GM15510 (cell line): ENCODE measurements around the gene MRPL4.

Experiments
- POLR2A ChIP-seq: IDR thresholded peaks from 3 replicates; pipeline ENCODE4 v1.6.1; 2011; ENCODE audit warnings: borderline replicate concordance; ENCODE audit not compliant: insufficient read length; ENCODE audit errors: extremely low read depth

MRPL4 gene

GRCh38 chr19:10226021-10226375 is 26.0 kb upstream of the MRPL4 start:
- no peak for TF ChIP-seq POLR2A

- TF ChIP-seq POLR2A = no peak
Measured at GRCh38 chr19:10226376-10227025, 25.5 kb upstream of the MRPL4 start.

- no peak for TF ChIP-seq POLR2A
Measured at GRCh38 chr19:10227026-10227971, 24.7 kb upstream of the MRPL4 start.

GRCh38 chr19:10228393-10228792 is 23.6 kb upstream of the MRPL4 start:
- TF ChIP-seq POLR2A = no peak

- TF ChIP-seq POLR2A = no peak
Measured at GRCh38 chr19:10228920-10229319, 23.1 kb upstream of the MRPL4 start.

- no peak for TF ChIP-seq POLR2A
Measured at GRCh38 chr19:10230173-10230860, 21.7 kb upstream of the MRPL4 start.

GRCh38 chr19:10230861-10231611 is 21.0 kb upstream of the MRPL4 start, which contains the start of gene S1PR2:
Gene S1PR2 (minus strand): TSS chr19:10231331. CDS start chr19:10224905, 6,426 bp downstream.
- peak; percentile 74 for TF ChIP-seq POLR2A

GRCh38 chr19:10231612-10232228 is 20.3 kb upstream of the MRPL4 start:
- no peak for TF ChIP-seq POLR2A

GRCh38 chr19:10233946-10234345 is 18.1 kb upstream of the MRPL4 start:
- TF ChIP-seq POLR2A = no peak

- no peak for TF ChIP-seq POLR2A
Measured at GRCh38 chr19:10235003-10235402, 17.0 kb upstream of the MRPL4 start.

- no peak for TF ChIP-seq POLR2A
Measured at GRCh38 chr19:10237702-10238101, 14.3 kb upstream of the MRPL4 start.

- TF ChIP-seq POLR2A = no peak
Measured at GRCh38 chr19:10238172-10238783, 13.7 kb upstream of the MRPL4 start.

- TF ChIP-seq POLR2A = no peak
Measured at GRCh38 chr19:10243606-10244005, 8.4 kb upstream of the MRPL4 start.
